D721Med (cell line): Measurements from ENCODE around the gene SAMSN1.

Experiments used
- DNase-seq: peaks from one replicate; pipeline ENCODE4 v3.0.0; 2011; ENCODE audit warnings: low spot score; ENCODE audit not compliant: insufficient read length
- FAIRE-seq: peaks from 2 replicates; lab custom pipeline; 2011; peaks lifted over from hg19 to GRCh38; lab: Jason Lieb, UNC
- CTCF ChIP-seq: IDR thresholded peaks from 2 replicates; pipeline ENCODE4 v1.5.1; 2012; ENCODE audit warnings: mild to moderate bottlenecking, control low read depth; ENCODE audit not compliant: insufficient read depth; ENCODE audit errors: missing control alignments

The SAMSN1 gene

GRCh38 chr21:14566894-14567293 lies 20.8 kb upstream of the SAMSN1 start:
- no peak for TF ChIP-seq CTCF
- DNase-seq = no peak
- no peak for FAIRE-seq

- no peak for FAIRE-seq
- no peak for DNase-seq
- TF ChIP-seq CTCF = no peak
Measured at GRCh38 chr21:14562959-14563358, 16.8 kb upstream of the SAMSN1 start.

- no peak for DNase-seq
- TF ChIP-seq CTCF = no peak
- FAIRE-seq = no peak
Measured at GRCh38 chr21:14560555-14560954, 14.4 kb upstream of the SAMSN1 start.

GRCh38 chr21:14560139-14560538 lies 14.0 kb upstream of the SAMSN1 start:
- FAIRE-seq = no peak
- DNase-seq = no peak
- no peak for TF ChIP-seq CTCF

- no peak for TF ChIP-seq CTCF
- FAIRE-seq (no peak), DNase-seq (no peak)
Measured at GRCh38 chr21:14559102-14559501, 13.0 kb upstream of the SAMSN1 start.

GRCh38 chr21:14557413-14557812 lies 11.3 kb upstream of the SAMSN1 start:
- FAIRE-seq (no peak), DNase-seq (no peak)
- TF ChIP-seq CTCF = no peak

- FAIRE-seq = no peak
- no peak for DNase-seq
- TF ChIP-seq CTCF = no peak
Measured at GRCh38 chr21:14554948-14555347, 8.8 kb upstream of the SAMSN1 start.
